Ascending aorta (tissue), 2 donors: Measurements from ENCODE around the gene PGA4. TPM values are rescaled to one million over a fixed set of nuclear protein-coding genes. Genes with fewer than 3 reads are reported as not detected.
"Not testable (repeated sequence)": the region's sequence is repeated elsewhere in the genome, so short reads cannot be mapped to it uniquely, and the experiment has no call there.

Experiments used
- DNase-seq, 2 donors: peaks; one replicate each; pipeline ENCODE4 v3.0.0-alpha.2; 2019; ENCODE audit warnings: low spot score in 2 of 2
- H3K27ac ChIP-seq, 2 donors: fragments of 200-600 bp; sonication (generic); one replicate each; pipeline ENCODE4 v1.5.1; 2016 to 2017; ENCODE audit warnings: mild to moderate bottlenecking in 1 of 2
- H3K27me3 ChIP-seq: fragments of 200-600 bp; sonication (generic); one replicate; pipeline ENCODE4 v1.5.1; 2017
- H3K36me3 ChIP-seq, 2 donors: fragments of 200-600 bp; sonication (generic); one replicate each; pipeline ENCODE4 v1.5.1; 2016
- H3K4me1 ChIP-seq, 2 donors: fragments of 200-600 bp; sonication (generic); one replicate each; pipeline ENCODE4 v1.5.1; 2016 to 2017; ENCODE audit warnings: mild to moderate bottlenecking in 1 of 2
- H3K4me3 ChIP-seq, 2 donors: fragments of 200-600 bp; sonication (generic); one replicate each; pipeline ENCODE4 v1.5.1; 2016 to 2017; ENCODE audit warnings: mild to moderate bottlenecking in 1 of 2
- H3K9me3 ChIP-seq, 2 donors: fragments of 200-600 bp; sonication (generic); one replicate each; pipeline ENCODE4 v1.5.1; 2016
- intact Hi-C: fragments of 100-400 bp; cut with DNase I; formaldehyde crosslinking; loops from one replicate; pipeline ENCODE4 v1.15.1; 2023
- total RNA-seq: library from RNA; depleted of rRNA; stranded (reverse); fragments of >200 nt; gene quantifications from one replicate; pipeline ENCODE4 v1.1.0, GENCODE V29; 2016

Gene PGA4
- total RNA-seq, 1 donor from 2014 or later, result 75.7 TPM

- DNase-seq, result not testable (repeated sequence)
Observed at GRCh38 chr11:61213711-61214324, 8.3 kb upstream of the PGA4 start.

GRCh38 chr11:61218306-61218705, 3.8 kb upstream of the PGA4 start:
- H3K4me3 ChIP-seq, H3K27ac ChIP-seq, intact Hi-C loops, H3K36me3 ChIP-seq, H3K27me3 ChIP-seq, DNase-seq, H3K9me3 ChIP-seq, H3K4me1 ChIP-seq: not testable (repeated sequence)

More at GRCh38 chr11:61213711-61214324, 8.3 kb upstream of the PGA4 start:
- H3K27me3 ChIP-seq, intact Hi-C loops, H3K4me3 ChIP-seq, H3K27ac ChIP-seq, H3K36me3 ChIP-seq, H3K9me3 ChIP-seq, H3K4me1 ChIP-seq: not testable (repeated sequence)

- H3K36me3 ChIP-seq, intact Hi-C loops, H3K4me3 ChIP-seq, H3K4me1 ChIP-seq, H3K9me3 ChIP-seq, H3K27me3 ChIP-seq, H3K27ac ChIP-seq: not testable (repeated sequence)
- DNase-seq, result peak in 1 of 2 donors; percentile 16
Observed at GRCh38 chr11:61219016-61219415, 3.1 kb upstream of the PGA4 start.

- intact Hi-C loops, DNase-seq, H3K4me3 ChIP-seq, H3K27me3 ChIP-seq, H3K9me3 ChIP-seq, H3K4me1 ChIP-seq, H3K36me3 ChIP-seq, H3K27ac ChIP-seq: not testable (repeated sequence)
Observed at GRCh38 chr11:61222692-61223091, 545 bp downstream of the PGA4 start.

- H3K9me3 ChIP-seq, H3K4me3 ChIP-seq, H3K36me3 ChIP-seq, DNase-seq, H3K4me1 ChIP-seq, H3K27me3 ChIP-seq, intact Hi-C loops, H3K27ac ChIP-seq: not testable (repeated sequence)
Observed at GRCh38 chr11:61226457-61227137, 4.5 kb downstream of the PGA4 start.

- H3K27ac ChIP-seq, H3K4me3 ChIP-seq, H3K27me3 ChIP-seq, DNase-seq, intact Hi-C loops, H3K4me1 ChIP-seq, H3K9me3 ChIP-seq, H3K36me3 ChIP-seq: not testable (repeated sequence)
Observed at GRCh38 chr11:61229458-61229857, 7.3 kb downstream of the PGA4 start.

GRCh38 chr11:61231033-61231432, 8.9 kb downstream of the PGA4 start:
- H3K4me3 ChIP-seq, H3K9me3 ChIP-seq, H3K27me3 ChIP-seq, H3K27ac ChIP-seq, H3K36me3 ChIP-seq, H3K4me1 ChIP-seq, intact Hi-C loops, DNase-seq: not testable (repeated sequence)

- H3K4me3 ChIP-seq, H3K27me3 ChIP-seq, H3K4me1 ChIP-seq, H3K9me3 ChIP-seq, H3K36me3 ChIP-seq, DNase-seq, H3K27ac ChIP-seq, intact Hi-C loops: not testable (repeated sequence)
Observed at GRCh38 chr11:61231585-61231984, 9.4 kb downstream of the PGA4 start.

- H3K9me3 ChIP-seq, H3K27me3 ChIP-seq, H3K36me3 ChIP-seq, H3K27ac ChIP-seq, intact Hi-C loops, H3K4me1 ChIP-seq, H3K4me3 ChIP-seq, DNase-seq: not testable (repeated sequence)
Observed at GRCh38 chr11:61232548-61233145, 10.5 kb downstream of the PGA4 start.

- H3K4me1 ChIP-seq, H3K4me3 ChIP-seq, H3K9me3 ChIP-seq, H3K36me3 ChIP-seq, H3K27ac ChIP-seq, H3K27me3 ChIP-seq, DNase-seq, intact Hi-C loops: not testable (repeated sequence)
Observed at GRCh38 chr11:61237130-61237529, 15.0 kb downstream of the PGA4 start.

GRCh38 chr11:61240288-61240687, 18.1 kb downstream of the PGA4 start:
- H3K36me3 ChIP-seq, H3K4me1 ChIP-seq, intact Hi-C loops, H3K4me3 ChIP-seq, H3K27me3 ChIP-seq, H3K9me3 ChIP-seq, DNase-seq, H3K27ac ChIP-seq: not testable (repeated sequence)

- intact Hi-C loops, DNase-seq, H3K9me3 ChIP-seq, H3K4me1 ChIP-seq, H3K36me3 ChIP-seq, H3K4me3 ChIP-seq, H3K27ac ChIP-seq, H3K27me3 ChIP-seq: not testable (repeated sequence)
Observed at GRCh38 chr11:61240875-61241274, 18.7 kb downstream of the PGA4 start, which contains the start of gene PGA5. PGA5 (plus strand) TSS chr11:61241175; CDS start chr11:61241227, 52 bp downstream.

- H3K27ac ChIP-seq, intact Hi-C loops, H3K4me1 ChIP-seq, H3K36me3 ChIP-seq, H3K9me3 ChIP-seq, H3K4me3 ChIP-seq, H3K27me3 ChIP-seq, DNase-seq: not testable (repeated sequence)
Observed at GRCh38 chr11:61241526-61241925, 19.4 kb downstream of the PGA4 start.

GRCh38 chr11:61245284-61245964, 23.3 kb downstream of the PGA4 start:
- H3K36me3 ChIP-seq, DNase-seq, intact Hi-C loops, H3K27ac ChIP-seq, H3K27me3 ChIP-seq, H3K4me1 ChIP-seq, H3K4me3 ChIP-seq, H3K9me3 ChIP-seq: not testable (repeated sequence)
